ENCODE measurements around the gene SEC23B.
A peak's percentile ranks its signal among the peaks of the same experiment; 100 is the strongest.
"Not testable (repeated sequence)": the region's sequence is repeated elsewhere in the genome, so short reads cannot be mapped to it uniquely, and the experiment has no call there.

The SEC23B gene

GRCh38 chr20:18507218-18508191 is at the start of gene SEC23B:
Gene SEC23B, plus strand, starts transcription at chr20:18507940. Its CDS starts 2,896 bp downstream, at chr20:18510836.
- DNase-seq = peak; percentile 98

- no peak for DNase-seq
Measured at GRCh38 chr20:18465536-18466200, 42.1 kb upstream of the SEC23B start.

- no peak for DNase-seq
Measured at GRCh38 chr20:18466574-18466893, 41.2 kb upstream of the SEC23B start.

- peak; percentile 95 for DNase-seq
Measured at GRCh38 chr20:18466894-18467730, 40.6 kb upstream of the SEC23B start, which contains the start of the genes DZANK1 and POLR3F. Gene DZANK1, minus strand, starts transcription at chr20:18467030. Its CDS starts 1,672 bp downstream, at chr20:18465358. Gene POLR3F, plus strand, starts transcription at chr20:18467390. Its CDS starts 117 bp downstream, at chr20:18467507.

GRCh38 chr20:18477218-18477617 is 30.5 kb upstream of the SEC23B start:
- DNase-seq = no peak

- no peak for DNase-seq
Measured at GRCh38 chr20:18477821-18478220, 29.9 kb upstream of the SEC23B start.

GRCh38 chr20:18481596-18481995 is 26.1 kb upstream of the SEC23B start:
- no peak for DNase-seq

- no peak for DNase-seq
Measured at GRCh38 chr20:18488301-18488700, 19.4 kb upstream of the SEC23B start.

GRCh38 chr20:18496042-18496441 is 11.7 kb upstream of the SEC23B start:
- no peak for DNase-seq

- DNase-seq = peak; percentile 81
Measured at GRCh38 chr20:18496740-18497592, 10.8 kb upstream of the SEC23B start, which contains the start of gene RBBP9. Gene RBBP9, minus strand, starts transcription at chr20:18497225. Its CDS starts 58 bp downstream, at chr20:18497167.

GRCh38 chr20:18497603-18498002 is 10.1 kb upstream of the SEC23B start:
- no peak for DNase-seq

- not testable (repeated sequence) for DNase-seq
Measured at GRCh38 chr20:18501672-18502071, 6.1 kb upstream of the SEC23B start.

- DNase-seq = no peak
Measured at GRCh38 chr20:18504479-18505060, 3.2 kb upstream of the SEC23B start.

- no peak for DNase-seq
Measured at GRCh38 chr20:18506744-18507143, 996 bp upstream of the SEC23B start.

- no peak for DNase-seq
Measured at GRCh38 chr20:18511571-18511970, 3.8 kb downstream of the SEC23B start.

- no peak for DNase-seq
Measured at GRCh38 chr20:18513208-18513607, 5.5 kb downstream of the SEC23B start.

- no peak for DNase-seq
Measured at GRCh38 chr20:18514127-18514526, 6.4 kb downstream of the SEC23B start.

- DNase-seq = no peak
Measured at GRCh38 chr20:18515973-18516372, 8.2 kb downstream of the SEC23B start.

- DNase-seq = not testable (repeated sequence)
Measured at GRCh38 chr20:18522066-18522465, 14.3 kb downstream of the SEC23B start.

GRCh38 chr20:18523066-18523465 is 15.3 kb downstream of the SEC23B start:
- DNase-seq = no peak

- no peak for DNase-seq
Measured at GRCh38 chr20:18524646-18525045, 16.9 kb downstream of the SEC23B start.

All from CD4-positive, alpha-beta T cell treated with Interleukin-10 for 1 hour (primary cell).